ENCODE results near the gene USP40.

The USP40 gene

DNA sequence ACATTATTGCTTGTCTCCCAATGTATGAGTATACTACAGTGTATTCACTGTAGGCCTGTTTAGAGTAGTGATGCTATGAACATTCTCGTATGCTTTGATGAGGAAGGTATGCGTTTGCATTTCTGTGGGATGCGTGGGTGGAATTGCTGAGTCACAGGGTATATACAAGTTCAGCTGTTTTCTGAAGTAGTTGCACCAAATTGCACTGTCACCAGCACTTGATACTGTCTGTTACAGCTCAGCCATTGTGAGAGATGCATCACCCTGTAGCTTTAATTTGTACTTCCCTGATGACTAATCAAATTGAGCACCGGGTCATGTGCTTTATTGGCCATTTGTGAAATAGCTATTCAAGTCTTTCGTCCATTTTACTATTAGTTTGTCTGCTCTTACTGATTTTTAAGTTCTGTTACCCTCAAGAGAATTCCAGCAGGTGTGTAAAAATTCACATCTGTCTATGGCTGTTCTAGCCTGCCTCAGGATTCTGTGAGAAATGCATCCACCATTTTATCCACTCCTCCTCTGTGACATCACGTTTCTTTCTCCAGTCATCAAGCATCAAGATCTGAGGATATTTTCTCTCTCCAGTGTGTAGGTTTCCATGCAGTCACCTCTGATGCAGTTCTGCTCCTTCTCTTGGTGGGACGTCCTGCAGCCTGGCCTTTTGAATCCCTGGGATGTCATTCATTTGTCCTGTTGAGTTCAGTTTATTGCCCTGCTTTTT lies 139.8 kb downstream of the USP40 start:
- H3K27ac ChIP-seq: no peak overlapping the region
- H3K27me3 ChIP-seq (ENCODE audit: control insufficient read depth, insufficient read depth, low read length): no peaks in the 10 kb centered on the region
- no peaks in the 10 kb centered on the region for H3K4me1 ChIP-seq
- H3K79me2 ChIP-seq: peaks cover 20% of the 10 kb centered on the region
- H3K9ac ChIP-seq: no peak overlapping the region
- TF ChIP-seq, protein P1, sequence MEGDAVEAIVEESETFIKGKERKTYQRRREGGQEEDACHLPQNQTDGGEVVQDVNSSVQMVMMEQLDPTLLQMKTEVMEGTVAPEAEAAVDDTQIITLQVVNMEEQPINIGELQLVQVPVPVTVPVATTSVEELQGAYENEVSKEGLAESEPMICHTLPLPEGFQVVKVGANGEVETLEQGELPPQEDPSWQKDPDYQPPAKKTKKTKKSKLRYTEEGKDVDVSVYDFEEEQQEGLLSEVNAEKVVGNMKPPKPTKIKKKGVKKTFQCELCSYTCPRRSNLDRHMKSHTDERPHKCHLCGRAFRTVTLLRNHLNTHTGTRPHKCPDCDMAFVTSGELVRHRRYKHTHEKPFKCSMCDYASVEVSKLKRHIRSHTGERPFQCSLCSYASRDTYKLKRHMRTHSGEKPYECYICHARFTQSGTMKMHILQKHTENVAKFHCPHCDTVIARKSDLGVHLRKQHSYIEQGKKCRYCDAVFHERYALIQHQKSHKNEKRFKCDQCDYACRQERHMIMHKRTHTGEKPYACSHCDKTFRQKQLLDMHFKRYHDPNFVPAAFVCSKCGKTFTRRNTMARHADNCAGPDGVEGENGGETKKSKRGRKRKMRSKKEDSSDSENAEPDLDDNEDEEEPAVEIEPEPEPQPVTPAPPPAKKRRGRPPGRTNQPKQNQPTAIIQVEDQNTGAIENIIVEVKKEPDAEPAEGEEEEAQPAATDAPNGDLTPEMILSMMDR (IDR thresholded peaks at IDR 0.05): no peak
- H2AFZ ChIP-seq: no peak overlapping the region
- no peaks in the 10 kb centered on the region for H3K36me3 ChIP-seq (ENCODE audit: control insufficient read depth, insufficient read depth, low read length)
- no peaks in the 10 kb centered on the region for H3K9me3 ChIP-seq (ENCODE audit: control insufficient read depth, low read length)
- no peak overlapping the region for H3K4me3 ChIP-seq (ENCODE audit: low read depth, low read length)
- no peak overlapping the region for H3K4me2 ChIP-seq (ENCODE audit: low read length)
